Measurements from ENCODE around the gene KRTAP4-1. TPM values are rescaled to one million over a fixed set of nuclear protein-coding genes. Genes with fewer than 3 reads are reported as not detected.
"Not testable (repeated sequence)": the region's sequence is repeated elsewhere in the genome, so short reads cannot be mapped to it uniquely, and the experiment has no call there.

KRTAP4-1 gene
- total RNA-seq (2016; rRNA removed; fragmentation: Illumina TruSeq; extraction: Trizol) = not detected in 2 replicates
- not detected in 2 replicates for total RNA-seq (2016; cell fraction: cytosol; rRNA removed; fragmentation: Illumina TruSeq; extraction: Trizol; ENCODE audit: low read depth)
- total RNA-seq (2016; cell fraction: insoluble cytoplasmic fraction; rRNA removed; fragmentation: Illumina TruSeq; extraction: Trizol) = not detected in 2 replicates
- total RNA-seq (2016; cell fraction: membrane; rRNA removed; fragmentation: Illumina TruSeq; extraction: Trizol) = not detected in 2 replicates
- total RNA-seq (2016; cell fraction: nucleus; rRNA removed; fragmentation: Illumina TruSeq; extraction: Trizol) = not detected in 2 replicates
- polyA plus RNA-seq (2011; rRNA removed) = not detected in 2 replicates
- polyA plus RNA-seq (2011; cell fraction: cytosol; rRNA removed) = not detected in 2 replicates
- polyA plus RNA-seq (2011; cell fraction: nucleus; rRNA removed) = not detected in 2 replicates
- polyA plus RNA-seq (2012) = not detected in 2 replicates
- not detected in 2 replicates for polyA plus RNA-seq (2016; cell fraction: cytosol; fragmentation: Illumina TruSeq; extraction: Trizol; ENCODE audit: low read depth)
- not detected in 2 replicates for polyA plus RNA-seq (2016; cell fraction: insoluble cytoplasmic fraction; fragmentation: Illumina TruSeq; extraction: Trizol; ENCODE audit: low read depth)
- polyA plus RNA-seq (2016; cell fraction: membrane; fragmentation: Illumina TruSeq; extraction: Trizol; ENCODE audit: low read depth) = not detected in 2 replicates
- polyA plus RNA-seq (2016; cell fraction: nucleus; fragmentation: Illumina TruSeq; extraction: Trizol; ENCODE audit: insufficient read depth, low read depth) = not detected in 2 replicates
- not detected in 2 replicates for polyA minus RNA-seq (2011; rRNA and poly(A)+ RNA removed; ENCODE audit: low replicate concordance)
- not detected in 2 replicates for polyA minus RNA-seq (2011; cell fraction: cytosol; rRNA and poly(A)+ RNA removed)
- polyA minus RNA-seq (2011; cell fraction: nucleus; rRNA and poly(A)+ RNA removed) = not detected in 2 replicates
- not detected for Bru-seq, nascent RNA
- not detected for BruChase-seq, experiment 1, labeled RNA remaining after a 6-hour chase
- BruChase-seq, experiment 2, labeled RNA remaining after a 2-hour chase = not detected
- long read RNA-seq, experiment 1 = 0 reads
- long read RNA-seq, experiment 2 = 0 reads

- FAIRE-seq (no peak), ATAC-seq (no peak), DNase-seq (ENCODE audit: low spot score) (no peak)
- CTCF ChIA-PET (ENCODE audit: low intra/inter-chr PET ratio, low total read pairs) = no interaction called here
- Histone ChIP-seq H3K36me3 (replicated peaks in 1 of 2; ENCODE audit: control insufficient read depth in 1 of 2, insufficient read depth in 2 of 2, low read length in 2 of 2) (no peaks in the 10 kb centered on the region), H4K20me1 (ENCODE audit: insufficient read depth, low read length) (no peaks in the 10 kb centered on the region), H3K4me3 (replicated peaks in 1 of 3; ENCODE audit: insufficient read depth in 1 of 3, low read depth in 2 of 3, low read length in 3 of 3) (no peak within 1 kb of the TSS), H2AFZ (ENCODE audit: low read length) (no peak within 1 kb of the TSS), H3K9ac (ENCODE audit: insufficient read depth, low read depth, low read length) (no peak within 1 kb of the TSS), H3K4me2 (ENCODE audit: low read depth, low read length) (no peak within 1 kb of the TSS), H3K27me3 (ENCODE audit: control insufficient read depth in 1 of 2, insufficient read depth in 2 of 2, low read length in 2 of 2) (peaks cover 0 to 4% of the 10 kb centered on the region in 2 experiments; a peak in 2 of 5 replicates), H3K79me2 (ENCODE audit: insufficient read depth, low read length) (no peaks in the 10 kb centered on the region), H3K9me3 (ENCODE audit: low read length) (no peaks in the 10 kb centered on the region), H3K4me1 (ENCODE audit: insufficient read depth, low read length) (no peaks in the 10 kb centered on the region), H3K27ac (ENCODE audit: extremely low read length, insufficient read depth, low read length) (no peak within 1 kb of the TSS)
- in situ Hi-C loops (cut with HindIII; ENCODE audit: extremely low pct_ligation_motif_present, low pct_unique_long_range_greater_than_20kb) (no loop called here), intact Hi-C loops (cut with micrococcal nuclease; ENCODE audit: unreplicated experiment) (no loop called here)
- WGBS (ENCODE audit: low lambda C conversion rate) = 55% methylated on average over 4 of the region's 9 CpGs
- POLR2A ChIA-PET = no interaction called here
- TF ChIP-seq PITX1 (CRISPR knock-in tag; IDR thresholded peaks at IDR 0.05) = no peak
- TF ChIP-seq TEF (CRISPR knock-in tag; IDR thresholded peaks at IDR 0.05) = no peak
- no peak for TF ChIP-seq NBN (conservative IDR thresholded peaks at IDR 0.05)
- no peak for TF ChIP-seq ZNF616 (CRISPR knock-in tag; IDR thresholded peaks at IDR 0.05; ENCODE audit: low read depth)
- TF ChIP-seq DNMT3B (CRISPR knock-in tag; conservative IDR thresholded peaks at IDR 0.05) = no peak
- TF ChIP-seq NONO (IDR thresholded peaks at IDR 0.05) = no peak
- no peak for TF ChIP-seq NONO (CRISPR knock-in tag; conservative IDR thresholded peaks at IDR 0.05)
- no peak for TF ChIP-seq BORCS8-MEF2B (CRISPR knock-in tag; IDR thresholded peaks at IDR 0.05)
- no peak for TF ChIP-seq PRDM10 (CRISPR knock-in tag; IDR thresholded peaks at IDR 0.05; ENCODE audit: low read depth)
- TF ChIP-seq FOXK1 (CRISPR knock-in tag; IDR thresholded peaks at IDR 0.05; ENCODE audit: borderline replicate concordance, low read depth) = no peak
- no TSS peak for BruUV-seq (replicated peaks)
Measured at GRCh38 chr17:41184480-41184961, at the start of gene KRTAP4-1. Gene KRTAP4-1 (minus strand): TSS chr17:41184911. CDS start chr17:41184854, 57 bp downstream.

GRCh38 chr17:41232399-41233105, 47.8 kb upstream of the KRTAP4-1 start, which contains the start of gene KRTAP9-3:
Gene KRTAP9-3 (plus strand): TSS chr17:41232449. CDS start chr17:41232502, 53 bp downstream.
- H4K20me1 ChIP-seq (ENCODE audit: insufficient read depth, low read length); in situ Hi-C loops (cut with HindIII; ENCODE audit: extremely low pct_ligation_motif_present, low pct_unique_long_range_greater_than_20kb); H3K27ac ChIP-seq (ENCODE audit: extremely low read length, insufficient read depth, low read length); H3K79me2 ChIP-seq (ENCODE audit: insufficient read depth, low read length); CTCF ChIA-PET (ENCODE audit: low intra/inter-chr PET ratio, low total read pairs); POLR2A ChIA-PET; H3K9ac ChIP-seq (ENCODE audit: insufficient read depth, low read depth, low read length); H3K4me3 ChIP-seq (replicated peaks in 1 of 3; ENCODE audit: insufficient read depth in 1 of 3, low read depth in 2 of 3, low read length in 3 of 3); FAIRE-seq; H3K4me2 ChIP-seq (ENCODE audit: low read depth, low read length); H3K9me3 ChIP-seq (ENCODE audit: low read length); H3K27me3 ChIP-seq (ENCODE audit: control insufficient read depth in 1 of 2, insufficient read depth in 2 of 2, low read length in 2 of 2); BruUV-seq (replicated peaks); DNase-seq (ENCODE audit: low spot score); intact Hi-C loops (cut with micrococcal nuclease; ENCODE audit: unreplicated experiment); H2AFZ ChIP-seq (ENCODE audit: low read length); H3K36me3 ChIP-seq (replicated peaks in 1 of 2; ENCODE audit: control insufficient read depth in 1 of 2, insufficient read depth in 2 of 2, low read length in 2 of 2); ATAC-seq; H3K4me1 ChIP-seq (ENCODE audit: insufficient read depth, low read length): not testable (repeated sequence)
- no CpG with 5 or more reads among the region's 1 CpG for WGBS (ENCODE audit: low lambda C conversion rate)

Measured in HepG2 (cell line).